Smooth muscle cell (in vitro differentiated cells): Measurements from ENCODE around the gene HSPG2. TPM values are rescaled to one million over a fixed set of nuclear protein-coding genes. Genes with fewer than 3 reads are reported as not detected.

Experiments used
- DNase-seq: peaks from one replicate; lab custom pipeline; 2025; ENCODE audit not compliant: unreplicated experiment; lab: John Stamatoyannopoulos, UW
- H2AFZ ChIP-seq: fragments of 200-600 bp; sonication (generic); 2 replicates; pipeline ENCODE4 v1.6.0; 2016; ENCODE audit warnings: antibody characterized with exemption, low read depth, mild to moderate bottlenecking
- H3F3A ChIP-seq: fragments of 200-600 bp; sonication (generic); 2 replicates; pipeline ENCODE4 v1.6.0; 2017; ENCODE audit warnings: antibody characterized with exemption, low read depth
- H3K27ac ChIP-seq: fragments of 200-600 bp; sonication (generic); 2 replicates; pipeline ENCODE4 v1.5.1; 2016; ENCODE audit warnings: low read depth, mild to moderate bottlenecking
- H3K27me3 ChIP-seq: fragments of 200-600 bp; sonication (generic); 2 replicates; pipeline ENCODE4 v1.6.1; 2016; ENCODE audit warnings: low read depth, mild to moderate bottlenecking
- H3K36me3 ChIP-seq: fragments of 200-600 bp; sonication (generic); 2 replicates; pipeline ENCODE4 v1.5.1; 2016; ENCODE audit warnings: low read depth
- H3K4me1 ChIP-seq: fragments of 200-600 bp; sonication (generic); 2 replicates; pipeline ENCODE4 v1.5.1; 2016; ENCODE audit warnings: low read depth
- H3K4me2 ChIP-seq: fragments of 200-600 bp; sonication (generic); 2 replicates; pipeline ENCODE4 v1.6.0; 2016; ENCODE audit warnings: mild to moderate bottlenecking
- H3K4me3 ChIP-seq: fragments of 200-600 bp; sonication (generic); 2 replicates; pipeline ENCODE4 v1.5.1; 2016; ENCODE audit warnings: mild to moderate bottlenecking
- H3K79me2 ChIP-seq: fragments of 200-600 bp; sonication (generic); 2 replicates; pipeline ENCODE4 v1.6.0; 2016; ENCODE audit warnings: low read depth, mild to moderate bottlenecking
- H3K9ac ChIP-seq: fragments of 200-600 bp; sonication (generic); 2 replicates; pipeline ENCODE4 v1.6.0; 2016; ENCODE audit warnings: low read depth
- H3K9me3 ChIP-seq: fragments of 200-600 bp; sonication (generic); replicated peaks from 2 replicates; pipeline ENCODE4 v1.5.1; 2016; ENCODE audit warnings: low read depth
- H4K20me1 ChIP-seq: fragments of 200-600 bp; sonication (generic); 2 replicates; pipeline ENCODE4 v1.6.0; 2016; ENCODE audit warnings: low read depth
- CTCF ChIP-seq: fragments of 200-600 bp; sonication (generic); IDR thresholded peaks from 2 replicates; pipeline ENCODE4 v1.5.1; 2017; ENCODE audit warnings: borderline replicate concordance, mild to moderate bottlenecking, antibody characterized with exemption; ENCODE audit not compliant: insufficient read depth, poor library complexity, severe bottlenecking
- WGBS: methylation state at CpG from one replicate; pipeline ENCODE4 v1.1.7; 2016; ENCODE audit warnings: low lambda C conversion rate; 5-methylcytosine and 5-hydroxymethylcytosine counted together
- polyA plus RNA-seq: library from polyadenylated mRNA; unstranded; fragments of >200 nt; fragmentation: Nextera tagmentation; extraction: Ambion mirVana; gene quantifications from 2 replicates; pipeline ENCODE4 v1.2.1, GENCODE V29; 2016
- total RNA-seq: library from RNA; depleted of rRNA; stranded (reverse); fragments of >200 nt; gene quantifications from 2 replicates; pipeline ENCODE4 v1.2.3, GENCODE V29; 2014

The HSPG2 gene
- total and polyA plus RNA-seq, 2 experiments from 2014 or later: 40.7 to 46.7 TPM

GRCh38 chr1:21847223-21848205 lies 89.6 kb downstream of the HSPG2 start:
- 96% methylated on average over 47 of the region's 47 CpGs for WGBS
- Histone ChIP-seq H2AFZ (no peak overlapping the region), H3K27me3 (no peaks in the 10 kb centered on the region), H3K27ac (no peak overlapping the region), H3K9ac (no peak overlapping the region), H3K79me2 (no peaks in the 10 kb centered on the region), H3K36me3 (no peaks in the 10 kb centered on the region), H3K4me3 (no peak overlapping the region), H3K4me1 (no peaks in the 10 kb centered on the region), H3K4me2 (no peak overlapping the region), H4K20me1 (no peaks in the 10 kb centered on the region), H3K9me3 (no peaks in the 10 kb centered on the region), H3F3A (no peaks in the 10 kb centered on the region)
- no peak for DNase-seq
- TF ChIP-seq CTCF: no peak

GRCh38 chr1:21845646-21846641 lies 91.2 kb downstream of the HSPG2 start:
- Histone ChIP-seq H3K27ac (no peak overlapping the region), H3K9ac (no peak overlapping the region), H3K4me3 (no peak overlapping the region), H3K4me2 (no peak overlapping the region), H4K20me1 (no peaks in the 10 kb centered on the region), H3K36me3 (no peaks in the 10 kb centered on the region), H3K79me2 (no peaks in the 10 kb centered on the region), H3K4me1 (no peaks in the 10 kb centered on the region), H3K27me3 (no peaks in the 10 kb centered on the region), H3K9me3 (no peaks in the 10 kb centered on the region), H2AFZ (no peak overlapping the region), H3F3A (no peaks in the 10 kb centered on the region)
- WGBS: 98% methylated on average over 33 of the region's 33 CpGs
- no peak for TF ChIP-seq CTCF
- no peak for DNase-seq

- H3K9ac ChIP-seq: no peak overlapping the region
- H2AFZ ChIP-seq: no peak overlapping the region
- over 99% methylated on average over 11 of the region's 11 CpGs for WGBS
- no peak for DNase-seq
- no peaks in the 10 kb centered on the region for H3K27me3 ChIP-seq
- TF ChIP-seq CTCF: no peak
- H3K27ac ChIP-seq: no peak overlapping the region
- no peaks in the 10 kb centered on the region for H3F3A ChIP-seq
- H3K4me2 ChIP-seq: no peak overlapping the region
- H3K9me3 ChIP-seq: no peaks in the 10 kb centered on the region
- H3K4me3 ChIP-seq: no peak overlapping the region
- H3K4me1 ChIP-seq: no peaks in the 10 kb centered on the region
- no peaks in the 10 kb centered on the region for H3K36me3 ChIP-seq
- no peaks in the 10 kb centered on the region for H4K20me1 ChIP-seq
- H3K79me2 ChIP-seq: no peaks in the 10 kb centered on the region
These were observed 93.1 kb downstream of the HSPG2 start for GRCh38 chr1:21843996-21844395.
